WTC11 (cell line): ENCODE data around the gene TRIM66. TPM values are rescaled to one million over a fixed set of nuclear protein-coding genes. Genes with fewer than 3 reads are reported as not detected.

ENCODE experiments used
- ATAC-seq: fragments of 200-7000 bp; cut with Tn5 transposase; 2 replicates; pipeline ENCODE4 v1.10.0; 2021; ENCODE audit warnings: mild to moderate bottlenecking, moderate library complexity
- CTCF ChIA-PET: fragments of 300-600 bp; sonication (Branson Sonifier 250); formaldehyde crosslinking; loops from one replicate; lab custom pipeline; 2021; ENCODE audit warnings: antibody characterized with exemption; lab: Charles Lee
- POLR2A ChIA-PET: fragments of 350-600 bp; sonication (Branson Sonifier 250); formaldehyde crosslinking; loops from one replicate; lab custom pipeline; 2021; ENCODE audit warnings: antibody characterized with exemption; lab: Charles Lee
- DNase-seq: peaks from one replicate; pipeline ENCODE4 v3.0.0; 2021; ENCODE audit warnings: low spot score
- H3K27ac Mint-ChIP-seq: 2 replicates; pipeline ENCODE4 v1.8.0; 2021; ENCODE audit warnings: mixed read lengths
- H3K27me3 Mint-ChIP-seq: 2 replicates; pipeline ENCODE4 v1.8.0; 2021; ENCODE audit warnings: low read depth, mild to moderate bottlenecking, moderate library complexity, mixed read lengths
- H3K36me3 Mint-ChIP-seq: 2 replicates; pipeline ENCODE4 v1.8.0; 2021; ENCODE audit warnings: mixed read lengths
- H3K4me1 Mint-ChIP-seq: 2 replicates; pipeline ENCODE4 v1.8.0; 2022; ENCODE audit warnings: mixed read lengths
- H3K4me3 Mint-ChIP-seq: 2 replicates; pipeline ENCODE4 v1.8.0; 2021; ENCODE audit warnings: mild to moderate bottlenecking, moderate library complexity, mixed read lengths
- H3K9me3 Mint-ChIP-seq: 2 replicates; pipeline ENCODE4 v1.8.0; 2021; ENCODE audit warnings: mixed read lengths
- AFF4 ChIP-seq: sonication (generic); formaldehyde crosslinking; IDR thresholded peaks from 2 replicates; pipeline ENCODE4 v1.8.1; 2023; ENCODE audit warnings: mild to moderate bottlenecking, missing genetic modification reagents, borderline replicate concordance
- ELF4 ChIP-seq: sonication (generic); formaldehyde crosslinking; IDR thresholded peaks from 2 replicates; pipeline ENCODE4 v1.8.1; 2022; ENCODE audit warnings: low read depth, mild to moderate bottlenecking, moderate library complexity, missing genetic modification reagents
- IRF2 ChIP-seq: sonication (generic); formaldehyde crosslinking; IDR thresholded peaks from 2 replicates; pipeline ENCODE4 v1.8.0; 2022; ENCODE audit warnings: low read depth, missing genetic modification reagents, borderline replicate concordance
- MXD4 ChIP-seq: fragments of 250-450 bp; sonication (Bioruptor Pico); IDR thresholded peaks from 2 replicates; pipeline ENCODE4 v1.8.0; 2021; ENCODE audit warnings: mild to moderate bottlenecking, moderate library complexity, borderline replicate concordance
- NFYB ChIP-seq: sonication (generic); formaldehyde crosslinking; conservative IDR thresholded peaks from 2 replicates; pipeline ENCODE4 v1.8.0; 2022; ENCODE audit warnings: low read depth, missing genetic modification reagents
- PREB ChIP-seq: sonication (generic); formaldehyde crosslinking; IDR thresholded peaks from 2 replicates; pipeline ENCODE4 v1.8.1; 2022; ENCODE audit warnings: mild to moderate bottlenecking, missing genetic modification reagents, moderate library complexity, borderline replicate concordance
- PRRX2 ChIP-seq: fragments of 250-450 bp; sonication (Bioruptor Pico); IDR thresholded peaks from 2 replicates; pipeline ENCODE4 v1.8.0; 2021; ENCODE audit warnings: mild to moderate bottlenecking
- SMAD3 ChIP-seq: sonication (generic); formaldehyde crosslinking; IDR thresholded peaks from 2 replicates; pipeline ENCODE4 v1.8.0; 2022; ENCODE audit warnings: missing genetic modification reagents, mild to moderate bottlenecking, borderline replicate concordance
- SP1 ChIP-seq: sonication (generic); formaldehyde crosslinking; conservative IDR thresholded peaks from 2 replicates; pipeline ENCODE4 v1.8.1; 2022; ENCODE audit warnings: missing genetic modification reagents
- USF1 ChIP-seq: sonication (generic); formaldehyde crosslinking; IDR thresholded peaks from 2 replicates; pipeline ENCODE4 v1.8.0; 2022; ENCODE audit warnings: mild to moderate bottlenecking, missing genetic modification reagents
- ZBTB21 ChIP-seq: sonication (generic); formaldehyde crosslinking; IDR thresholded peaks from 2 replicates; pipeline ENCODE4 v1.8.1; 2023; ENCODE audit warnings: mild to moderate bottlenecking, missing genetic modification reagents, borderline replicate concordance
- ZNF219 ChIP-seq: sonication (generic); formaldehyde crosslinking; IDR thresholded peaks from 2 replicates; pipeline ENCODE4 v1.8.0; 2023; ENCODE audit warnings: missing genetic modification reagents, mild to moderate bottlenecking, borderline replicate concordance
- ZNF232 ChIP-seq: sonication (generic); formaldehyde crosslinking; IDR thresholded peaks from 2 replicates; pipeline ENCODE4 v1.8.0; 2022; ENCODE audit warnings: mild to moderate bottlenecking, missing genetic modification reagents
- ZNF263 ChIP-seq: sonication (generic); formaldehyde crosslinking; IDR thresholded peaks from 2 replicates; pipeline ENCODE4 v1.8.1; 2022; ENCODE audit warnings: low read depth, mild to moderate bottlenecking, moderate library complexity, missing genetic modification reagents
- ZNF416 ChIP-seq: fragments of 250-450 bp; sonication (Bioruptor Pico); IDR thresholded peaks from 2 replicates; pipeline ENCODE4 v1.9.0; 2021; ENCODE audit warnings: mild to moderate bottlenecking, inconsistent platforms
- ZNF512 ChIP-seq: sonication (generic); formaldehyde crosslinking; IDR thresholded peaks from 2 replicates; pipeline ENCODE4 v1.8.1; 2022; ENCODE audit warnings: missing genetic modification reagents, borderline replicate concordance
- total RNA-seq: library from RNA; stranded (reverse); gene quantifications from 3 replicates; pipeline ENCODE4 v1.2.3, GENCODE V29; 2021
- TF ChIP-seq, protein P1 (sequence below): sonication (generic); formaldehyde crosslinking; IDR thresholded peaks from 2 replicates; pipeline ENCODE4 v1.8.1; 2023; ENCODE audit warnings: mild to moderate bottlenecking, moderate library complexity, missing genetic modification reagents
- TF ChIP-seq, protein P2 (sequence below): sonication (generic); formaldehyde crosslinking; IDR thresholded peaks from 2 replicates; pipeline ENCODE4 v1.8.1; 2022; ENCODE audit warnings: low read depth, mild to moderate bottlenecking, moderate library complexity, missing genetic modification reagents, borderline replicate concordance
- TF ChIP-seq, protein P3 (sequence below): fragments of 200-600 bp; IDR thresholded peaks from 2 replicates; pipeline ENCODE4 v1.8.0; 2022; ENCODE audit warnings: antibody characterized with exemption

Gene TRIM66
- total RNA-seq, 1 experiment from 2014 or later, result 5.6 TPM

DNA sequence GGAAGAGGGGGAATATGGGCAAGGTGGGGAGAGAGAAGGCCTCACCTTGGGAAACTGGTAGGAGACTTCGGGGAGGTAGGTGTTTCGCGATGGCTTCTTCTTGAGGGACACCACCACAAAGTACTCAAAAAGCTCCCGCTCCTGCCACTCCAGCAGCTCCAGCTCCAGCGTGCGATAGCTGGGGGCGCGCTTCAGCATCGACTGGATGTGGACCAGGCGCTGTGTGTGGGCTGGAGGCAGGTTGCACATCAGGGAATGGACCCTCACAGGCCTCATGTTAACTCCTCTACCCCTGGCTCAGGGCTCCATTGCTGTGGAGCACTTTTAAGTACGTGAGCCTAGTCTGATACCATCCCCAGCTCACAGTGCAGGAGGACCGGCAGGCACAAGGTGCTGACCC, 30.0 kb upstream of the TRIM66 start:
- POLR2A ChIA-PET, result interaction anchor here (0.6 kb wide), 1 partner anchor 199 kb away, joined by 3 read pairs; the partner anchor contains the start of gene AKIP1
- TF ChIP-seq, protein P1, sequence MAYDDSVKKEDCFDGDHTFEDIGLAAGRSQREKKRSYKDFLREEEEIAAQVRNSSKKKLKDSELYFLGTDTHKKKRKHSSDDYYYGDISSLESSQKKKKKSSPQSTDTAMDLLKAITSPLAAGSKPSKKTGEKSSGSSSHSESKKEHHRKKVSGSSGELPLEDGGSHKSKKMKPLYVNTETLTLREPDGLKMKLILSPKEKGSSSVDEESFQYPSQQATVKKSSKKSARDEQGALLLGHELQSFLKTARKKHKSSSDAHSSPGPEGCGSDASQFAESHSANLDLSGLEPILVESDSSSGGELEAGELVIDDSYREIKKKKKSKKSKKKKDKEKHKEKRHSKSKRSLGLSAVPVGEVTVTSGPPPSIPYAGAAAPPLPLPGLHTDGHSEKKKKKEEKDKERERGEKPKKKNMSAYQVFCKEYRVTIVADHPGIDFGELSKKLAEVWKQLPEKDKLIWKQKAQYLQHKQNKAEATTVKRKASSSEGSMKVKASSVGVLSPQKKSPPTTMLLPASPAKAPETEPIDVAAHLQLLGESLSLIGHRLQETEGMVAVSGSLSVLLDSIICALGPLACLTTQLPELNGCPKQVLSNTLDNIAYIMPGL (CRISPR knock-in tag), result no peak
- TF ChIP-seq, protein P2, sequence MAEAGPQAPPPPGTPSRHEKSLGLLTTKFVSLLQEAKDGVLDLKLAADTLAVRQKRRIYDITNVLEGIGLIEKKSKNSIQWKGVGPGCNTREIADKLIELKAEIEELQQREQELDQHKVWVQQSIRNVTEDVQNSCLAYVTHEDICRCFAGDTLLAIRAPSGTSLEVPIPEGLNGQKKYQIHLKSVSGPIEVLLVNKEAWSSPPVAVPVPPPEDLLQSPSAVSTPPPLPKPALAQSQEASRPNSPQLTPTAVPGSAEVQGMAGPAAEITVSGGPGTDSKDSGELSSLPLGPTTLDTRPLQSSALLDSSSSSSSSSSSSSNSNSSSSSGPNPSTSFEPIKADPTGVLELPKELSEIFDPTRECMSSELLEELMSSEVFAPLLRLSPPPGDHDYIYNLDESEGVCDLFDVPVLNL (CRISPR knock-in tag), result no peak
- TF ChIP-seq ZNF263 (CRISPR knock-in tag) (no peak), IRF2 (no peak), ZNF232 (CRISPR knock-in tag) (no peak), PREB (CRISPR knock-in tag) (no peak), MXD4 (CRISPR knock-in tag) (no peak), ZNF219 (CRISPR knock-in tag) (no peak), PRRX2 (CRISPR knock-in tag) (no peak), SMAD3 (CRISPR knock-in tag) (no peak), USF1 (CRISPR knock-in tag) (no peak), SP1 (CRISPR knock-in tag) (no peak), ELF4 (CRISPR knock-in tag) (no peak)
- TF ChIP-seq, protein P3, sequence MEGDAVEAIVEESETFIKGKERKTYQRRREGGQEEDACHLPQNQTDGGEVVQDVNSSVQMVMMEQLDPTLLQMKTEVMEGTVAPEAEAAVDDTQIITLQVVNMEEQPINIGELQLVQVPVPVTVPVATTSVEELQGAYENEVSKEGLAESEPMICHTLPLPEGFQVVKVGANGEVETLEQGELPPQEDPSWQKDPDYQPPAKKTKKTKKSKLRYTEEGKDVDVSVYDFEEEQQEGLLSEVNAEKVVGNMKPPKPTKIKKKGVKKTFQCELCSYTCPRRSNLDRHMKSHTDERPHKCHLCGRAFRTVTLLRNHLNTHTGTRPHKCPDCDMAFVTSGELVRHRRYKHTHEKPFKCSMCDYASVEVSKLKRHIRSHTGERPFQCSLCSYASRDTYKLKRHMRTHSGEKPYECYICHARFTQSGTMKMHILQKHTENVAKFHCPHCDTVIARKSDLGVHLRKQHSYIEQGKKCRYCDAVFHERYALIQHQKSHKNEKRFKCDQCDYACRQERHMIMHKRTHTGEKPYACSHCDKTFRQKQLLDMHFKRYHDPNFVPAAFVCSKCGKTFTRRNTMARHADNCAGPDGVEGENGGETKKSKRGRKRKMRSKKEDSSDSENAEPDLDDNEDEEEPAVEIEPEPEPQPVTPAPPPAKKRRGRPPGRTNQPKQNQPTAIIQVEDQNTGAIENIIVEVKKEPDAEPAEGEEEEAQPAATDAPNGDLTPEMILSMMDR, result no peak
- Mint-ChIP-seq H3K27me3 (no peaks in the 10 kb centered on the region), H3K9me3 (no peaks in the 10 kb centered on the region), H3K27ac (no peak overlapping the region), H3K4me1 (peaks cover 21% of the 10 kb centered on the region), H3K4me3 (no peak overlapping the region), H3K36me3 (peaks cover 14% of the 10 kb centered on the region)
- CTCF ChIA-PET, result no interaction called here
- no peak for ATAC-seq
- no peak for DNase-seq

- Mint-ChIP-seq H3K36me3 (peaks cover 8% of the 10 kb centered on the region), H3K4me1 (peaks cover 17% of the 10 kb centered on the region), H3K9me3 (no peaks in the 10 kb centered on the region), H3K4me3 (no peak overlapping the region), H3K27ac (no peak overlapping the region), H3K27me3 (no peaks in the 10 kb centered on the region)
- ChIA-PET CTCF (no interaction called here), POLR2A (no interaction called here)
- ATAC-seq, result no peak
- no peak for DNase-seq
- no peak for TF ChIP-seq ZNF416 (CRISPR knock-in tag)
- no peak for TF ChIP-seq IRF2
- TF ChIP-seq USF1 (CRISPR knock-in tag), result no peak
- TF ChIP-seq ZNF219 (CRISPR knock-in tag), result no peak
- TF ChIP-seq AFF4 (CRISPR knock-in tag), result no peak
- TF ChIP-seq NFYB (CRISPR knock-in tag), result no peak
- TF ChIP-seq ZBTB21 (CRISPR knock-in tag), result no peak
- no peak for TF ChIP-seq ZNF512 (CRISPR knock-in tag)
Measured at GRCh38 chr11:8711895-8712442, 29.5 kb upstream of the TRIM66 start.
